DOHH2 (cell line): ENCODE measurements around the gene VAV2.

ENCODE experiments used
- H3F3A ChIP-seq: fragments of 200-600 bp; sonication (generic), shearing (Covaris generic); 2 replicates; pipeline ENCODE4 v1.6.0; 2016; ENCODE audit warnings: antibody characterized with exemption, mild to moderate bottlenecking; ENCODE audit not compliant: control insufficient read depth, insufficient read depth
- H3K27ac ChIP-seq: fragments of 200-600 bp; sonication (generic); 2 replicates; pipeline ENCODE4 v1.5.1; 2014; ENCODE audit warnings: low read depth, mild to moderate bottlenecking, low read length, moderate library complexity
- H3K27me3 ChIP-seq: fragments of 200-600 bp; sonication (generic); 2 replicates; pipeline ENCODE4 v1.6.1; 2014; ENCODE audit warnings: mild to moderate bottlenecking, low read length, mixed read lengths; ENCODE audit not compliant: control insufficient read depth
- H3K36me3 ChIP-seq: fragments of 200-600 bp; sonication (generic); 2 replicates; pipeline ENCODE4 v1.6.1; 2014; ENCODE audit warnings: mild to moderate bottlenecking, low read length, moderate library complexity, mixed read lengths; ENCODE audit not compliant: control insufficient read depth
- H3K4me1 ChIP-seq: fragments of 200-600 bp; sonication (generic); 2 replicates; pipeline ENCODE4 v1.6.1; 2014; ENCODE audit warnings: mild to moderate bottlenecking, low read length, mixed read lengths; ENCODE audit not compliant: control insufficient read depth
- H3K4me2 ChIP-seq: fragments of 200-600 bp; sonication (generic); 2 replicates; pipeline ENCODE4 v1.6.0; 2014; ENCODE audit warnings: mild to moderate bottlenecking, low read length, moderate library complexity
- H3K4me3 ChIP-seq: fragments of 200-600 bp; sonication (generic); 2 replicates; pipeline ENCODE4 v1.5.1; 2014; ENCODE audit warnings: mild to moderate bottlenecking, low read length, mixed read lengths
- H3K79me2 ChIP-seq: fragments of 200-600 bp; sonication (generic); 2 replicates; pipeline ENCODE4 v1.6.1; 2014; ENCODE audit warnings: mild to moderate bottlenecking, low read length, mixed read lengths; ENCODE audit not compliant: control insufficient read depth
- H3K9me2 ChIP-seq: fragments of 200-600 bp; sonication (generic); replicated peaks from 2 replicates; pipeline ENCODE4 v1.6.1; 2014; ENCODE audit warnings: mild to moderate bottlenecking, low read length, mixed read lengths; ENCODE audit not compliant: control insufficient read depth
- H3K9me3 ChIP-seq: fragments of 200-600 bp; sonication (generic); 2 replicates; pipeline ENCODE4 v1.6.1; 2014; ENCODE audit warnings: antibody characterized with exemption, low read length, mixed read lengths; ENCODE audit not compliant: control insufficient read depth, insufficient read depth
- H4K20me1 ChIP-seq: fragments of 200-600 bp; sonication (generic); 2 replicates; pipeline ENCODE4 v1.6.0; 2014; ENCODE audit warnings: low read depth, mild to moderate bottlenecking, antibody characterized with exemption, low read length, moderate library complexity; ENCODE audit not compliant: control insufficient read depth, insufficient read depth
- EZH2phosphoT487 ChIP-seq: fragments of 200-600 bp; sonication (generic); IDR thresholded peaks from 2 replicates; pipeline ENCODE4 v1.6.1; 2017; ENCODE audit warnings: borderline replicate concordance, mild to moderate bottlenecking, antibody characterized with exemption, low read length, moderate library complexity, mixed read lengths
- TF ChIP-seq, protein P1 (sequence below): fragments of 200-600 bp; sonication (generic); IDR thresholded peaks from one replicate; pipeline ENCODE4 v1.5.1; 2014; ENCODE audit warnings: antibody characterized with exemption, mild to moderate bottlenecking, low read depth, low read length; ENCODE audit not compliant: poor library complexity, severe bottlenecking

VAV2 gene

DNA sequence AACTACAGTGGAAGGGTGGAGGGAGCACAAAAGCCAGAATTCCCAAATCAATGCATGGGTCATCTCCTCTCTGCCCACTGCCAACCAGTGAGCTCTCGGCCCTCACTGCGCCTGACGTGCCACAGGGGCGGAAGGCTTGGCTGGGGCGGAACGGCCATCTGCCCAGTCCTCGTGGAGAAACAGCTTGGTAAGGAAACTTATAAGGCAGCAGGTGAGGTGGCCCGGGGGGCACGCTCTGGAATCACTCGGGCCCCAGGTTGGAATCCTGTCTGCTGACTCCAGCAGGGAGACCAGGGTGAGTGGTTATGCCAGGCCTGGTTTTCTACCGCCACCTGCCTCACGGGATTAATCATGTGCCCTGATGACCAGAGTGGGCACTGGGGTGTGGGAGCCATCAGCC is 52.3 kb downstream of the VAV2 start:
- Histone ChIP-seq H3K9me3 (no peaks in the 10 kb centered on the region), H3K79me2 (peaks cover 44% of the 10 kb centered on the region), H3K4me3 (no peak overlapping the region), H4K20me1 (no peaks in the 10 kb centered on the region), H3F3A (no peaks in the 10 kb centered on the region; the same call in 1 of the 2 replicates), H3K4me1 (peaks cover 40% of the 10 kb centered on the region), H3K27me3 (no peaks in the 10 kb centered on the region), H3K4me2 (no peak overlapping the region), H3K27ac (no peak overlapping the region), H3K36me3 (peaks cover 16% of the 10 kb centered on the region; the same call in 1 of the 2 replicates), H3K9me2 (no peaks in the 10 kb centered on the region)
- TF ChIP-seq, protein P1, sequence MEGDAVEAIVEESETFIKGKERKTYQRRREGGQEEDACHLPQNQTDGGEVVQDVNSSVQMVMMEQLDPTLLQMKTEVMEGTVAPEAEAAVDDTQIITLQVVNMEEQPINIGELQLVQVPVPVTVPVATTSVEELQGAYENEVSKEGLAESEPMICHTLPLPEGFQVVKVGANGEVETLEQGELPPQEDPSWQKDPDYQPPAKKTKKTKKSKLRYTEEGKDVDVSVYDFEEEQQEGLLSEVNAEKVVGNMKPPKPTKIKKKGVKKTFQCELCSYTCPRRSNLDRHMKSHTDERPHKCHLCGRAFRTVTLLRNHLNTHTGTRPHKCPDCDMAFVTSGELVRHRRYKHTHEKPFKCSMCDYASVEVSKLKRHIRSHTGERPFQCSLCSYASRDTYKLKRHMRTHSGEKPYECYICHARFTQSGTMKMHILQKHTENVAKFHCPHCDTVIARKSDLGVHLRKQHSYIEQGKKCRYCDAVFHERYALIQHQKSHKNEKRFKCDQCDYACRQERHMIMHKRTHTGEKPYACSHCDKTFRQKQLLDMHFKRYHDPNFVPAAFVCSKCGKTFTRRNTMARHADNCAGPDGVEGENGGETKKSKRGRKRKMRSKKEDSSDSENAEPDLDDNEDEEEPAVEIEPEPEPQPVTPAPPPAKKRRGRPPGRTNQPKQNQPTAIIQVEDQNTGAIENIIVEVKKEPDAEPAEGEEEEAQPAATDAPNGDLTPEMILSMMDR = no peak
- no peak for TF ChIP-seq EZH2phosphoT487

DNA sequence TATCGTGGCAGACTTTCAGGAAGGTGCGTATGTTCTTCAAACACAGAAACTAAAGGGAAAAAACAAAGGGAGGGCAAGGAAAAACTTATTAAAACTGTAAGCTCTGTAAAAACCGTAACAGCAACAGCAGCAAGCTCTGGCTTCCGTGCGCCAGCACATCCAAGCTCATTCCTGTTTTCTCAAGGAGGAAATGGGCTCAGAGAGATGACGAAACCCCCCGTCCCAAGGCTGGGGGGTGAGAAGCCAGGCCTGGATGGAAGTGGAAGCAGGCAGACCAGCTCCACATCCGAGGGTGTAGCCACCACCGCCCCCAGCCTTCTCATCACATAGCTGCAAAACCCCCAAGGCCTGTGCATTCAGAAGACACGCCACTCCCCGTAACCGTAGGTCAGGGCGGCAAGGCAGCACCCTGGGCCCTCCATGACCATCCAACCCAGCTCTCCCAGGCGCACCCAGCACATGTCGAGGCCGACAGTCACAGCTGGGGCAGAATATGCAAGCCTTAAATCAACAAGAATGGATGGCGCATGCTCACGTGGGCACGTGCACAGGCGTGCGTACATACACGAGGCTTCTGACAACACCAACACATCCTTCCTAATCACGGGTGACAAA is 52.8 kb downstream of the VAV2 start:
- H3K36me3 ChIP-seq = peaks cover 16% of the 10 kb centered on the region; the same call in 1 of the 2 replicates
- TF ChIP-seq EZH2phosphoT487 = no peak
- TF ChIP-seq, protein P1 = no peak
- peaks cover 34% of the 10 kb centered on the region for H3K4me1 ChIP-seq

DNA sequence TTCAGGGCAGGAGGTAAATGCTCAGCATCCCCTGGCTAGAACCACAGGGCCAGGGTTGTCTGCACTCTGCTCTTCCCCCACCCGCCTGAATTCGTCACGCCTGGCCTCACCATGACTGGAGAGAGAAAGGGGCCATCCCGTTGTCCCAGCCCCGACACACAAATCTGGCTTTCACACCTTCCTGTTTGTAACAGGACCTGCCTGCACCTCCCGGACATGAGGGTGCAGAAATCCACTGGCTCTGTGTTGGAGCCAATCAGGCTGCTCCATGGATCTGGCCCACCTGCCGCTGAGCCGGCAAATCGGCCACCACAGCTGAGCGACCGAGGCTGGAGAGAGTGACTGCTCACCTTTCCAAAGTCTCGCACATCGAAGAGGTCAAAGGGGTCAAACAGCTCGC is 53.4 kb downstream of the VAV2 start:
- Histone ChIP-seq H3F3A (no peaks in the 10 kb centered on the region; the same call in 1 of the 2 replicates), H3K79me2 (peaks cover 33% of the 10 kb centered on the region), H3K9me3 (no peaks in the 10 kb centered on the region), H3K9me2 (no peaks in the 10 kb centered on the region; the same call in 1 of the 2 replicates), H3K4me1 (peaks cover 29% of the 10 kb centered on the region), H3K27ac (no peak overlapping the region), H4K20me1 (no peaks in the 10 kb centered on the region), H3K27me3 (no peaks in the 10 kb centered on the region), H3K4me3 (no peak overlapping the region), H3K36me3 (peaks cover 16% of the 10 kb centered on the region; the same call in 1 of the 2 replicates), H3K4me2 (no peak overlapping the region)
- TF ChIP-seq EZH2phosphoT487 = no peak
- TF ChIP-seq, protein P1 = no peak

More for the DNA sequence above, 52.8 kb downstream of the VAV2 start:
- H3K4me2 ChIP-seq = no peak overlapping the region
- no peaks in the 10 kb centered on the region for H3K9me2 ChIP-seq
- no peaks in the 10 kb centered on the region for H4K20me1 ChIP-seq
- H3K27me3 ChIP-seq = no peaks in the 10 kb centered on the region
- H3K79me2 ChIP-seq = peaks cover 39% of the 10 kb centered on the region
- H3K9me3 ChIP-seq = no peaks in the 10 kb centered on the region
- no peak overlapping the region for H3K4me3 ChIP-seq
- no peaks in the 10 kb centered on the region; the same call in 1 of the 2 replicates for H3F3A ChIP-seq
- H3K27ac ChIP-seq = no peak overlapping the region
